Fibroblast of lung (primary cell): Measurements from ENCODE around the gene MAN2B2. TPM values are rescaled to one million over a fixed set of nuclear protein-coding genes. Genes with fewer than 3 reads are reported as not detected.

Source experiments
- DNase-seq, 2 donors: peaks; one replicate each; pipeline versions ENCODE4 v3.0.0 to v3.0.0-alpha.2; 2010; ENCODE audit warnings: low read depth in 2 of 2
- H2AFZ ChIP-seq: 2 replicates; pipeline ENCODE4 v1.5.1; 2012; ENCODE audit warnings: low read length, control low read depth, inconsistent platforms
- H3K27ac ChIP-seq: 2 replicates; pipeline ENCODE4 v1.5.1; 2011; ENCODE audit warnings: low read length, control low read depth; ENCODE audit not compliant: insufficient read depth
- H3K27me3 ChIP-seq: 2 replicates; pipeline ENCODE4 v1.5.1; 2011; ENCODE audit warnings: mild to moderate bottlenecking, low read length; ENCODE audit not compliant: control insufficient read depth, insufficient read depth
- H3K36me3 ChIP-seq: 2 replicates; pipeline ENCODE4 v1.5.1; 2011; ENCODE audit warnings: low read length; ENCODE audit not compliant: control insufficient read depth, insufficient read depth
- H3K4me1 ChIP-seq: 2 replicates; pipeline ENCODE4 v1.5.1; 2011; ENCODE audit warnings: low read length; ENCODE audit not compliant: control insufficient read depth, insufficient read depth; ENCODE audit errors: extremely low read depth
- H3K4me2 ChIP-seq: 2 replicates; pipeline ENCODE4 v1.5.1; 2011; ENCODE audit warnings: low read length, control low read depth; ENCODE audit not compliant: insufficient read depth; ENCODE audit errors: extremely low read depth
- H3K4me3 ChIP-seq, 4 experiments: fragments of 200-600 bp in 1 of 4; sonication (generic) in 1 of 4; replicated peaks in 1 of 4; 2 replicates each; pipeline ENCODE4 v1.5.1; 2011 to 2016; ENCODE audit warnings: low read length in 4 of 4, low read depth in 3 of 4, mild to moderate bottlenecking in 3 of 4, control low read depth in 2 of 4, inconsistent platforms in 1 of 4, mixed read lengths in 1 of 4; ENCODE audit not compliant: insufficient read depth in 1 of 4; ENCODE audit errors: control extremely low read depth in 1 of 4
- H3K79me2 ChIP-seq: 2 replicates; pipeline ENCODE4 v1.5.1; 2012; ENCODE audit warnings: mild to moderate bottlenecking, low read length, inconsistent platforms; ENCODE audit not compliant: control insufficient read depth, insufficient read depth
- H3K9ac ChIP-seq: 2 replicates; pipeline ENCODE4 v1.5.1; 2011; ENCODE audit warnings: mild to moderate bottlenecking, low read length, control low read depth; ENCODE audit not compliant: insufficient read depth
- H3K9me3 ChIP-seq: 2 replicates; pipeline ENCODE4 v1.5.1; 2012; ENCODE audit warnings: low read depth, low read length; ENCODE audit not compliant: control insufficient read depth, insufficient read depth
- H4K20me1 ChIP-seq: 2 replicates; pipeline ENCODE4 v1.5.1; 2011; ENCODE audit warnings: low read length; ENCODE audit not compliant: control insufficient read depth, insufficient read depth; ENCODE audit errors: extremely low read depth
- EZH2 ChIP-seq: IDR thresholded peaks from 2 replicates; pipeline ENCODE4 v1.5.1; 2012; ENCODE audit warnings: low read length, control low read depth, mild to moderate bottlenecking; ENCODE audit errors: missing control alignments
- polyA plus RNA-seq, 2 donors: library from polyadenylated mRNA; depleted of rRNA in 1 of 2; stranded (reverse) in 1 of 2; unstranded in 1 of 2; fragments of >200 nt; gene quantifications; 2 replicates each; pipeline ENCODE4 v1.2.1, GENCODE V29; 2011 to 2012; ENCODE audit warnings: missing spikeins in 1 of 2
- total RNA-seq: library from RNA; depleted of rRNA; stranded (reverse); fragments of >200 nt; gene quantifications from 2 replicates; pipeline ENCODE4 v1.2.1, GENCODE V29; 2014
- TF ChIP-seq, protein P1 (sequence below), 2 donors: IDR thresholded peaks in 1 of 2; conservative IDR thresholded peaks in 1 of 2; 1 replicate in 1 of 2; 2 replicates in 1 of 2; pipeline ENCODE4 v1.5.1; 2011 to 2012; ENCODE audit warnings: low read length in 2 of 2, control low read depth in 1 of 2, inconsistent platforms in 1 of 2, low read depth in 1 of 2, mild to moderate bottlenecking in 1 of 2

Gene MAN2B2
- total and polyA plus RNA-seq, 2 donors (not counting 1 experiment from before 2014, with no cell fraction given) = 19.0 to 27.2 TPM

DNA sequence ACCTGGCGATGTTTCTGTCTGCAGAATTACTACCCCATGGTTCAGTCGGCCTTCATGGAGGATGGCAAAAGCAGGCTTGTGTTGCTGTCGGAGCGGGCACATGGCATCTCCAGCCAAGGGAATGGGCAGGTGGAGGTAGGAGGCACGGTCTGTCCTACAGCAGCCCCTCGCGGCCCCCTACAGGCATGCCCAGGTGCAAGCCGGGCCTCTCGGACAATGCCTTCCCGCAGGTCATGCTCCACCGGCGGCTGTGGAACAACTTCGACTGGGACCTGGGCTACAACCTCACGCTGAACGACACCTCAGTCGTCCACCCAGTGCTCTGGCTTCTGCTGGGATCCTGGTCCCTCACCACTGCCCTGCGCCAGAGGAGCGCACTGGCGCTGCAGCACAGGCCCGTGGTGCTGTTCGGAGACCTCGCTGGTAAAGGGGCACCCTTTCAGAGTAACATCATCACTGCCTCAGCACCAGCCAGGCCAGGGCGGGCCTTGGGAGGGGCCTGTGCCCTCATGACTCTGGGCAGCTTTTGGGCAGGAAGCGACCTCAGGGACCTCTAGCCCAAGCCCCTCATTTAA, 36.0 kb downstream of the MAN2B2 start:
- H3K9me3 ChIP-seq = no peaks in the 10 kb centered on the region
- H3K36me3 ChIP-seq = peaks cover 9% of the 10 kb centered on the region
- no peaks in the 10 kb centered on the region for H3K4me1 ChIP-seq
- no peak overlapping the region for H3K27ac ChIP-seq
- H3K79me2 ChIP-seq = no peaks in the 10 kb centered on the region
- no peak overlapping the region for H3K4me2 ChIP-seq
- H3K27me3 ChIP-seq = no peaks in the 10 kb centered on the region
- no peaks in the 10 kb centered on the region for H4K20me1 ChIP-seq
- no peak overlapping the region for H3K4me3 ChIP-seq
- DNase-seq = no peak
- no peak overlapping the region for H2AFZ ChIP-seq
- H3K9ac ChIP-seq = no peak overlapping the region
- TF ChIP-seq, protein P1, sequence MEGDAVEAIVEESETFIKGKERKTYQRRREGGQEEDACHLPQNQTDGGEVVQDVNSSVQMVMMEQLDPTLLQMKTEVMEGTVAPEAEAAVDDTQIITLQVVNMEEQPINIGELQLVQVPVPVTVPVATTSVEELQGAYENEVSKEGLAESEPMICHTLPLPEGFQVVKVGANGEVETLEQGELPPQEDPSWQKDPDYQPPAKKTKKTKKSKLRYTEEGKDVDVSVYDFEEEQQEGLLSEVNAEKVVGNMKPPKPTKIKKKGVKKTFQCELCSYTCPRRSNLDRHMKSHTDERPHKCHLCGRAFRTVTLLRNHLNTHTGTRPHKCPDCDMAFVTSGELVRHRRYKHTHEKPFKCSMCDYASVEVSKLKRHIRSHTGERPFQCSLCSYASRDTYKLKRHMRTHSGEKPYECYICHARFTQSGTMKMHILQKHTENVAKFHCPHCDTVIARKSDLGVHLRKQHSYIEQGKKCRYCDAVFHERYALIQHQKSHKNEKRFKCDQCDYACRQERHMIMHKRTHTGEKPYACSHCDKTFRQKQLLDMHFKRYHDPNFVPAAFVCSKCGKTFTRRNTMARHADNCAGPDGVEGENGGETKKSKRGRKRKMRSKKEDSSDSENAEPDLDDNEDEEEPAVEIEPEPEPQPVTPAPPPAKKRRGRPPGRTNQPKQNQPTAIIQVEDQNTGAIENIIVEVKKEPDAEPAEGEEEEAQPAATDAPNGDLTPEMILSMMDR (conservative IDR thresholded peaks at IDR 0.05 in 1 of 2, IDR thresholded peaks at IDR 0.05 in 1 of 2; ENCODE audit: low read depth in 1 of 2, low read length in 2 of 2) = no peak
- TF ChIP-seq EZH2 = no peak

DNA sequence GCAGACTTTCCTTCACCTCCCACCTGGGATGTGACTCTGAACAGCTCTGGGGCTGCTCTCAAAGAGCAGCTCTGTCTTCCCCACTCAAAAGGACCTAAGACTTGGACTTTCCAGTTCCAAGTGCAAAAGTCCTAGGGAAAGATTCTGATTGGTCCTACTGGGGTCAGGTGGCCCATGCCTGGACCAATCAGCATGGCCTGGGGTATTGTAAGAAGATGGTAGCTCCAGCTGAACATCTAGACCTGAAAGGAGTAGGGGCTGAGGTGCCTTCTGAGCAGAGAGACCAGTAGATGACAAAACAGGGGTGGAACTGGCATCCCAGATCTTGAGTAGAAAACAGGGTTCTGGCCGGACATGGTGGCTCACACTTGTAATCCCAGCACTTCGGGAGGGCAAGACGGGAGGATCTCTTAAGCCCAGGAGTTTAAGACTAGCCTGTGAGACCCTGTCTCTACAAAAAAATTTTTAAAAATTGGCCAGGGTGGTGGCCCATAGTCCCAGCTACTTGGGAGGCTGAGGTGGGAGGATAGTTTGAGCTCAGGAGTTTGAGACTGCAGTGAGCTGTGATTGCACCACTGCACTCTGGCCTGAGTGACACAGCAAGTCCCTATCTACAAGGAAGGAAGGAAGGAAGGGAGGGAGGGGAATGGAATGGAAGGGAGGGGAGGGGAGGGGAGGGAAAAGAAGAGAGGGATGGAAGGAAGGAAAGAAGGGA, 38.1 kb downstream of the MAN2B2 start:
- peaks cover 13% of the 10 kb centered on the region for H3K36me3 ChIP-seq
- H3K27me3 ChIP-seq = no peaks in the 10 kb centered on the region
- DNase-seq = no peak
- no peak overlapping the region for H3K27ac ChIP-seq
- H3K9me3 ChIP-seq = no peaks in the 10 kb centered on the region
- H4K20me1 ChIP-seq = no peaks in the 10 kb centered on the region
- no peak overlapping the region for H2AFZ ChIP-seq
- H3K4me3 ChIP-seq = no peak overlapping the region
- H3K4me1 ChIP-seq = no peaks in the 10 kb centered on the region
- H3K4me2 ChIP-seq = no peak overlapping the region
- H3K9ac ChIP-seq = no peak overlapping the region
- TF ChIP-seq, protein P1 (conservative IDR thresholded peaks at IDR 0.05 in 1 of 2, IDR thresholded peaks at IDR 0.05 in 1 of 2; ENCODE audit: low read depth in 1 of 2, low read length in 2 of 2) = no peak
- TF ChIP-seq EZH2 = no peak
- no peaks in the 10 kb centered on the region for H3K79me2 ChIP-seq

DNA sequence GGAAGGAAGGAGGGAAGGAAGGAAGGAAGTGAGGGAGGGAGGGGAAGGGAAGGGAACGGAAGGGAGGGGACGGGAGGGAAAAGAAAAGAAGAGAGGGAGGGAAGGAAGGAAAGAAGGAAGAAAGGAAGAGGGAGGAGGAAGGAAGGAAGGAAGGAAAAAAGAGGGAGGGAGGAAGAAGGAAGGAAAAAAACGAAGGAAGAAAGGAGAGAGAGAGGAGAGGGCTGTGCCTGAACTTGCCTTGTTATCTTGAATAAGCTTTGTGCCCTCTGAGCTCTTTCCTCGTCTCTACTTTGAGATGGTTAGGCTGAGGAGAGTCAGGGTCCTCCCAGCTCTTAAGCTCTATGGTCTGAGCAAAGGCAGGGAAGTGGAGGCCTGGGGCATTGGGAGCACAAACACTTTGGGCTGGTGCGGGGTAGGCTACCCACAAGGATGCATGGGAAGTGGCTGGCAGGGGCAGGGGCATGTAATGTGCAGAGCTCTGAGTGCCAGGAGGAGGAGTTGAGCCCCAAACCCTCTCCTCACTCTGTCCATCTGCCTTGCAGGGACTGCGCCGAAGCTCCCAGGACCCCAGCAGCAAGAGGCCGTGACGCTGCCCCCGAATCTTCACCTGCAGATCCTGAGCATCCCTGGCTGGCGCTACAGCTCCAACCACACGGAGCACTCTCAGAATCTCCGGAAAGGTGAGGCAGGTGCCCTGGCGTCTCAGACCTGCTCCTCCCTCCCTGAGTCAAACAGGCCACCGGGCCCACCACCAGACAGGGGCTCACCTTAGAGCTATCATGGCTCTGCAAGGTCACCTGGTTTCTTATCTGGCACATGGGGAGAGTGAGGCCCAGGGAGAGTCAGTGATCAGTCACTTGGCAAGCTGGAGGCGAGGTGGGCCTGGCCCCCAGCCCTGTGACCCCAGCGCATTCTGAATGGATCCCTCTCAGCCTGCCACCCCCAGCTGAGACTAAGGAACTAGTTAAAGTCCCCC, 39.0 kb downstream of the MAN2B2 start:
- H3K79me2 ChIP-seq = no peaks in the 10 kb centered on the region
- H3K27ac ChIP-seq = no peak overlapping the region
- peaks cover 13% of the 10 kb centered on the region for H3K36me3 ChIP-seq
- H3K4me2 ChIP-seq = no peak overlapping the region
- no peaks in the 10 kb centered on the region for H3K4me1 ChIP-seq
- H3K27me3 ChIP-seq = no peaks in the 10 kb centered on the region
- H4K20me1 ChIP-seq = no peaks in the 10 kb centered on the region
- H2AFZ ChIP-seq = no peak overlapping the region
- TF ChIP-seq, protein P1 (conservative IDR thresholded peaks at IDR 0.05 in 1 of 2, IDR thresholded peaks at IDR 0.05 in 1 of 2; ENCODE audit: low read depth in 1 of 2, low read length in 2 of 2) = no peak
- TF ChIP-seq EZH2 = no peak
- DNase-seq = no peak
- no peak overlapping the region for H3K4me3 ChIP-seq
- H3K9me3 ChIP-seq = no peaks in the 10 kb centered on the region
- no peak overlapping the region for H3K9ac ChIP-seq
